GM21528 (cell line): ENCODE results near the gene ZNF546.
"Not testable (repeated sequence)": the region's sequence is repeated elsewhere in the genome, so short reads cannot be mapped to it uniquely, and the experiment has no call there.

Source experiments
- ATAC-seq: cut with Tn5 transposase; IDR thresholded peaks from one replicate; pipeline ENCODE4 v1.9.1; 2021; ENCODE audit warnings: mild to moderate bottlenecking, moderate library complexity; ENCODE audit not compliant: unreplicated experiment, low FRiP score

Gene ZNF546

GRCh38 chr19:39983695-39984300 is 13.1 kb upstream of the ZNF546 start:
- ATAC-seq, result no peak

- no peak for ATAC-seq
Observed at GRCh38 chr19:39986643-39987042, 10.2 kb upstream of the ZNF546 start.

- ATAC-seq, result no peak
Observed at GRCh38 chr19:39987167-39987566, 9.7 kb upstream of the ZNF546 start.

- no peak for ATAC-seq
Observed at GRCh38 chr19:39987596-39987995, 9.3 kb upstream of the ZNF546 start.

- no peak for ATAC-seq
Observed at GRCh38 chr19:39993605-39994004, 3.3 kb upstream of the ZNF546 start.

- no peak for ATAC-seq
Observed at GRCh38 chr19:39994361-39994760, 2.5 kb upstream of the ZNF546 start.

- no peak for ATAC-seq
Observed at GRCh38 chr19:39995794-39996193, 1.1 kb upstream of the ZNF546 start.

- ATAC-seq, result peak; percentile 35
Observed at GRCh38 chr19:39996218-39996810, 546 bp upstream of the ZNF546 start.

- ATAC-seq, result no peak
Observed at GRCh38 chr19:39997638-39998216, 867 bp downstream of the ZNF546 start.

- ATAC-seq, result no peak
Observed at GRCh38 chr19:39998501-39998900, 1.6 kb downstream of the ZNF546 start.

GRCh38 chr19:40005691-40006272 is 8.9 kb downstream of the ZNF546 start:
- no peak for ATAC-seq

GRCh38 chr19:40006273-40006691 is 9.4 kb downstream of the ZNF546 start:
- no peak for ATAC-seq

- ATAC-seq, result no peak
Observed at GRCh38 chr19:40009674-40010073, 12.8 kb downstream of the ZNF546 start.

GRCh38 chr19:40013991-40014390 is 17.1 kb downstream of the ZNF546 start:
- ATAC-seq, result no peak

GRCh38 chr19:40023969-40024368 is 27.1 kb downstream of the ZNF546 start:
- ATAC-seq, result no peak

GRCh38 chr19:40025938-40026596 is 29.2 kb downstream of the ZNF546 start:
- no peak for ATAC-seq

- no peak for ATAC-seq
Observed at GRCh38 chr19:40026597-40026970, 29.7 kb downstream of the ZNF546 start.

GRCh38 chr19:40033989-40034560 is 37.2 kb downstream of the ZNF546 start:
- no peak for ATAC-seq

- no peak for ATAC-seq
Observed at GRCh38 chr19:40035996-40036395, 39.1 kb downstream of the ZNF546 start.

GRCh38 chr19:40038047-40038446 is 41.2 kb downstream of the ZNF546 start:
- not testable (repeated sequence) for ATAC-seq

- not testable (repeated sequence) for ATAC-seq
Observed at GRCh38 chr19:40041718-40042117, 44.9 kb downstream of the ZNF546 start.
